SU-DHL-6 (cell line): Measurements from ENCODE around the gene DUSP5.

Source experiments
- H2AFZ ChIP-seq: fragments of 200-600 bp; sonication (generic); 2 replicates; pipeline ENCODE4 v1.6.1; 2014; ENCODE audit warnings: low read depth, mild to moderate bottlenecking, moderate library complexity, mixed read lengths, antibody characterized with exemption, low read length; ENCODE audit not compliant: severe bottlenecking
- H3F3A ChIP-seq: fragments of 200-600 bp; shearing (Covaris generic); 2 replicates; pipeline ENCODE4 v1.6.0; 2016; ENCODE audit warnings: antibody characterized with exemption, mild to moderate bottlenecking; ENCODE audit not compliant: insufficient read depth
- H3K27ac ChIP-seq: fragments of 200-600 bp; sonication (generic); 2 replicates; pipeline ENCODE4 v1.5.1; 2016; ENCODE audit warnings: low read depth, mild to moderate bottlenecking, low read length, moderate library complexity, mixed read lengths
- H3K27me3 ChIP-seq: fragments of 200-600 bp; sonication (generic), shearing (Covaris generic); 2 replicates; pipeline ENCODE4 v1.6.0; 2014; ENCODE audit warnings: mild to moderate bottlenecking, low read length
- H3K36me3 ChIP-seq: fragments of 200-600 bp; sonication (generic); 2 replicates; pipeline ENCODE4 v1.6.1; 2014; ENCODE audit warnings: mild to moderate bottlenecking, low read length, mixed read lengths
- H3K4me2 ChIP-seq: fragments of 300-600, 200-600 bp; shearing (Covaris generic), sonication (generic); 2 replicates; pipeline ENCODE4 v1.6.0; 2014; ENCODE audit warnings: low read length, low read depth, mild to moderate bottlenecking; ENCODE audit not compliant: poor library complexity, severe bottlenecking
- H3K4me3 ChIP-seq: fragments of 200-600 bp; sonication (generic); 2 replicates; pipeline ENCODE4 v1.5.1; 2014; ENCODE audit warnings: antibody characterized with exemption, low read length, mild to moderate bottlenecking, mixed read lengths; ENCODE audit not compliant: insufficient read depth, poor library complexity, severe bottlenecking
- H3K79me2 ChIP-seq: fragments of 200-600 bp; sonication (generic); 2 replicates; pipeline ENCODE4 v1.6.1; 2014; ENCODE audit warnings: mild to moderate bottlenecking, low read length, moderate library complexity; ENCODE audit not compliant: insufficient read depth
- H3K9ac ChIP-seq: fragments of 200-600 bp; sonication (generic); 2 replicates; pipeline ENCODE4 v1.7.0; 2014; ENCODE audit warnings: mild to moderate bottlenecking, low read length
- H3K9me2 ChIP-seq: fragments of 200-600 bp; sonication (generic); replicated peaks from 2 replicates; pipeline ENCODE4 v1.6.1; 2014; ENCODE audit warnings: low read length; ENCODE audit not compliant: insufficient read depth
- H3K9me3 ChIP-seq: fragments of 200-600 bp; sonication (generic); 2 replicates; pipeline ENCODE4 v1.6.1; 2014; ENCODE audit warnings: low read length, mixed read lengths; ENCODE audit not compliant: insufficient read depth
- H4K20me1 ChIP-seq: fragments of 200-600 bp; sonication (generic); 2 replicates; pipeline ENCODE4 v1.6.1; 2014; ENCODE audit warnings: low read depth, mild to moderate bottlenecking, antibody characterized with exemption, low read length, moderate library complexity, mixed read lengths
- CTCF ChIP-seq: fragments of 200-600 bp; sonication (generic); IDR thresholded peaks from one replicate; pipeline ENCODE4 v1.5.1; 2017; ENCODE audit warnings: antibody characterized with exemption, mild to moderate bottlenecking, low read length, moderate library complexity; ENCODE audit not compliant: insufficient read depth, poor library complexity, severe bottlenecking
- EZH2phosphoT487 ChIP-seq: fragments of 200-600 bp; sonication (generic), shearing (Covaris generic); conservative IDR thresholded peaks from 2 replicates; pipeline ENCODE4 v1.6.1; 2018; ENCODE audit warnings: mild to moderate bottlenecking, antibody characterized with exemption, low read length, moderate library complexity, mixed read lengths

Gene DUSP5

GRCh38 chr10:110497438-110498086 is at the start of gene DUSP5:
Gene DUSP5, plus strand, starts transcription at chr10:110497907. Its CDS starts 215 bp downstream, at chr10:110498122.
- Histone ChIP-seq H3K9me3 (no peaks in the 10 kb centered on the region), H3K9ac (peak within 1 kb of the TSS; percentile 75), H2AFZ (peak within 1 kb of the TSS; percentile 66), H3K9me2 (no peaks in the 10 kb centered on the region), H3K27ac (no peak within 1 kb of the TSS), H3K79me2 (peaks cover 2% of the 10 kb centered on the region; the same call in 1 of the 2 replicates), H3K36me3 (no peaks in the 10 kb centered on the region), H3K4me3 (peak within 1 kb of the TSS; percentile 72), H3F3A (no peaks in the 10 kb centered on the region), H4K20me1 (0 out of 2 replicates have a peak, but pooled peaks cover 5% of the 10 kb centered on the region), H3K27me3 (no peaks in the 10 kb centered on the region), H3K4me2 (peak within 1 kb of the TSS; percentile 69)
- TF ChIP-seq CTCF (no peak), EZH2phosphoT487 (no peak)

GRCh38 chr10:110448682-110449418 is 48.9 kb upstream of the DUSP5 start:
- H2AFZ ChIP-seq = no peak overlapping the region
- no peaks in the 10 kb centered on the region for H3K36me3 ChIP-seq
- H3K4me2 ChIP-seq = no peak overlapping the region
- no peaks in the 10 kb centered on the region for H4K20me1 ChIP-seq
- no peaks in the 10 kb centered on the region for H3K9me3 ChIP-seq
- no peaks in the 10 kb centered on the region for H3K9me2 ChIP-seq
- H3K27me3 ChIP-seq = no peaks in the 10 kb centered on the region
- H3K9ac ChIP-seq = no peak overlapping the region
- H3F3A ChIP-seq = no peaks in the 10 kb centered on the region
- no peak overlapping the region for H3K4me3 ChIP-seq
- H3K79me2 ChIP-seq = no peaks in the 10 kb centered on the region
- no peak overlapping the region for H3K27ac ChIP-seq
- TF ChIP-seq EZH2phosphoT487 (no peak), CTCF (no peak)

- Histone ChIP-seq H3K79me2 (no peaks in the 10 kb centered on the region), H3K27ac (no peak overlapping the region)
- TF ChIP-seq CTCF (no peak), EZH2phosphoT487 (no peak)
Observed at GRCh38 chr10:110455446-110455845, 42.3 kb upstream of the DUSP5 start.

More at GRCh38 chr10:110455446-110455845, 42.3 kb upstream of the DUSP5 start:
- Histone ChIP-seq H3K4me2 (no peak overlapping the region), H3K27me3 (no peaks in the 10 kb centered on the region), H4K20me1 (no peaks in the 10 kb centered on the region), H3K9ac (peak overlapping the region; percentile 12; the same call in 1 of the 2 replicates), H3F3A (peaks cover 20% of the 10 kb centered on the region), H2AFZ (no peak overlapping the region), H3K36me3 (no peaks in the 10 kb centered on the region), H3K4me3 (no peak overlapping the region), H3K9me2 (no peaks in the 10 kb centered on the region), H3K9me3 (no peaks in the 10 kb centered on the region)
